Caco-2 (cell line): ENCODE data around the gene LAPTM5. TPM values are rescaled to one million over a fixed set of nuclear protein-coding genes. Genes with fewer than 3 reads are reported as not detected.

Experiments used
- BruUV-seq: library from RNA; stranded (reverse); fragments of 400-500 nt; replicated peaks from 2 replicates; lab custom pipeline; 2021; lab: Mats Ljungman, UMichigan
- CTCF ChIA-PET: fragments of 300-600 bp; sonication (Branson Sonifier 250); formaldehyde crosslinking; loops from one replicate; lab custom pipeline; 2022; ENCODE audit warnings: antibody characterized with exemption; lab: Charles Lee
- POLR2A ChIA-PET: fragments of 300-600 bp; sonication (Branson Sonifier 250); formaldehyde crosslinking; loops from one replicate; lab custom pipeline; 2022; ENCODE audit warnings: antibody characterized with exemption; lab: Charles Lee
- DNase-seq, 2 experiments: peaks; one replicate each; pipeline versions ENCODE4 v3.0.0 to v3.0.0-alpha.2; 2020 to 2022
- H3K27me3 ChIP-seq: replicated peaks from 2 replicates; pipeline ENCODE4 v1.6.0; 2011; ENCODE audit warnings: low read length; ENCODE audit not compliant: control insufficient read depth, insufficient read depth
- H3K36me3 ChIP-seq: 2 replicates; pipeline ENCODE4 v1.5.1; 2011; ENCODE audit warnings: low read length; ENCODE audit not compliant: control insufficient read depth, insufficient read depth
- H3K4me1 ChIP-seq: fragments of 250-450 bp; sonication (Bioruptor Pico); 2 replicates; pipeline ENCODE4 v1.5.1; 2020; ENCODE audit warnings: mild to moderate bottlenecking
- H3K4me3 ChIP-seq: 2 replicates; pipeline ENCODE4 v1.5.1; 2011; ENCODE audit warnings: low read depth, mild to moderate bottlenecking, control low read depth, low read length
- H3K9me3 ChIP-seq: fragments of 250-450 bp; sonication (Bioruptor Pico); 2 replicates; pipeline ENCODE4 v1.5.1; 2020; ENCODE audit warnings: mild to moderate bottlenecking, moderate library complexity
- H3K27ac Mint-ChIP-seq: one replicate; pipeline ENCODE4 v1.8.0; 2022; ENCODE audit warnings: mixed read lengths; ENCODE audit not compliant: unreplicated experiment
- H3K27me3 Mint-ChIP-seq: one replicate; pipeline ENCODE4 v1.8.0; 2022; ENCODE audit warnings: mixed read lengths; ENCODE audit not compliant: insufficient read depth, unreplicated experiment
- H3K36me3 Mint-ChIP-seq: one replicate; pipeline ENCODE4 v1.8.0; 2022; ENCODE audit warnings: mild to moderate bottlenecking, mixed read lengths; ENCODE audit not compliant: insufficient read depth, unreplicated experiment
- H3K4me1 Mint-ChIP-seq: one replicate; pipeline ENCODE4 v1.8.0; 2022; ENCODE audit warnings: low read depth, mixed read lengths; ENCODE audit not compliant: unreplicated experiment
- H3K4me3 Mint-ChIP-seq: one replicate; pipeline ENCODE4 v1.8.0; 2022; ENCODE audit warnings: mild to moderate bottlenecking, moderate library complexity, mixed read lengths; ENCODE audit not compliant: unreplicated experiment
- H3K9me3 Mint-ChIP-seq: one replicate; pipeline ENCODE4 v1.8.0; 2022; ENCODE audit warnings: mixed read lengths; ENCODE audit not compliant: unreplicated experiment
- CTCF ChIP-seq, 2 experiments: fragments of 200-600 bp in 1 of 2; IDR thresholded peaks; 1 replicate in 1 of 2; 2 replicates in 1 of 2; pipeline versions ENCODE4 v1.5.1 to v1.8.0; 2011 to 2022; ENCODE audit warnings: antibody characterized with exemption in 1 of 2, control low read depth in 1 of 2, inconsistent platforms in 1 of 2, low read depth in 1 of 2, low read length in 1 of 2, mild to moderate bottlenecking in 1 of 2, moderate library complexity in 1 of 2; ENCODE audit not compliant: insufficient read depth in 1 of 2, severe bottlenecking in 1 of 2, unreplicated experiment in 1 of 2
- intact Hi-C: fragments of 100-400 bp; cut with micrococcal nuclease; formaldehyde crosslinking; loops from one replicate; pipeline ENCODE4 v1.10.0; 2022; ENCODE audit not compliant: unreplicated experiment
- total RNA-seq: library from RNA; stranded (reverse); gene quantifications from 2 replicates; pipeline ENCODE4 v1.2.3, GENCODE V29; 2022

LAPTM5 gene
- total RNA-seq, 1 experiment from 2014 or later: not detected

DNA sequence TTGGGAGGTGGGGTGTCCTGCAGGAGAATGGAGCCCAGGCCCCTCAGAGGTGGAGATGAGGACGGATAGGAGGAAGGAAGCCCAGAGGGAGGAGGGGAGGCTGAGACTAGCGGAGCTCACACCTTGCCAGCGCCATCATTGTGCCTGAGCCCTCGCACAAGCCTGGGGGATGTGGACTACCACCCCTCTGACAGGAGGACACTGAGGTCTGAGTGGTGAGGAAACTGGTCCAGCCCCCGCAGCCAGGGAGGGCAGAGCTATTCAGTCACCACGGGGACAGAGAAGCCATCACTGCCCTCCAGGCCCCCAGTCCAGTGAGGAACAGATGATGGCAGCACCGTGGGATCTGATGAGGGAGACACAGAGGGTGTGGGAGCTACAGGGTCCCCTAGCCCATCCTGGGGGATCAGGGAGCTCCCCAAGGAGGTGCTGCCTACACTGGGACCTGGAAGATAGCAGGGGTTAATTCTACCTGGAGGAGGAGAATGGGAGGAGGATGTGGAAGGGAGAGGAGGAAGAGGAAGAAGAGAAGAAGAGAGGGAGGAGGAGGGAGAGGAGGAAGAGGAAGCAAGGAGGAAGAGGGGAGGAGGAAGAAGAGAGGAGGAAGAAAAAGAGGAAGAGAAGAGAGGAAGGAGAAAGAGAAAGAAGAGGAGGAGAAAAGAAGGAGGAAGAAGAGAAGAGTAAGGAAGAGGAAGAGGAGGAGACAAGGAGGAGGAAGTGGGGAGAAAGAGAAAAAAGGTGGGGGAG, 65.2 kb downstream of the LAPTM5 start:
- BruUV-seq: no TSS peak
- H3K27ac Mint-ChIP-seq: no peak overlapping the region
- H3K27me3 Mint-ChIP-seq: peaks cover 18% of the 10 kb centered on the region
- ChIA-PET POLR2A (no interaction called here), CTCF (no interaction called here)
- H3K4me1 Mint-ChIP-seq: no peaks in the 10 kb centered on the region
- no peak overlapping the region for H3K4me3 Mint-ChIP-seq
- H3K4me3 ChIP-seq: no peak overlapping the region
- no peak for TF ChIP-seq CTCF (IDR thresholded peaks at IDR 0.05; ENCODE audit: insufficient read depth in 1 of 2, low read depth in 1 of 2, low read length in 1 of 2, severe bottlenecking in 1 of 2, unreplicated experiment in 1 of 2)
- DNase-seq: no peak
- intact Hi-C loops: no loop called here
- H3K36me3 ChIP-seq: no peaks in the 10 kb centered on the region
- no peaks in the 10 kb centered on the region for H3K9me3 Mint-ChIP-seq
- H3K27me3 ChIP-seq: no peaks in the 10 kb centered on the region
- H3K4me1 ChIP-seq: no peaks in the 10 kb centered on the region
- H3K36me3 Mint-ChIP-seq: no peaks in the 10 kb centered on the region
- no peaks in the 10 kb centered on the region for H3K9me3 ChIP-seq

- H3K27me3 Mint-ChIP-seq: peaks cover 21% of the 10 kb centered on the region
Measured at GRCh38 chr1:30691480-30691879, 66.1 kb downstream of the LAPTM5 start.

More at GRCh38 chr1:30691480-30691879, 66.1 kb downstream of the LAPTM5 start:
- no peak for TF ChIP-seq CTCF (IDR thresholded peaks at IDR 0.05; ENCODE audit: insufficient read depth in 1 of 2, low read depth in 1 of 2, low read length in 1 of 2, severe bottlenecking in 1 of 2, unreplicated experiment in 1 of 2)
- POLR2A ChIA-PET: no interaction called here
- no peak overlapping the region for H3K4me3 ChIP-seq
- no peak for DNase-seq
- Mint-ChIP-seq H3K9me3 (no peaks in the 10 kb centered on the region), H3K27ac (no peak overlapping the region), H3K4me1 (no peaks in the 10 kb centered on the region), H3K36me3 (no peaks in the 10 kb centered on the region), H3K4me3 (no peak overlapping the region)
- H3K4me1 ChIP-seq: no peaks in the 10 kb centered on the region
- CTCF ChIA-PET: no interaction called here
- H3K36me3 ChIP-seq: no peaks in the 10 kb centered on the region
- no peaks in the 10 kb centered on the region for H3K9me3 ChIP-seq
- intact Hi-C loops: no loop called here
- no TSS peak for BruUV-seq
- no peaks in the 10 kb centered on the region for H3K27me3 ChIP-seq
